Body of pancreas (tissue), 4 donors: ENCODE data around the gene IFITM10.

Source experiments
- POLR2A ChIP-seq, 3 donors: fragments of 450-650 bp; IDR thresholded peaks; one replicate each; pipeline ENCODE4 v1.6.1; 2016; ENCODE audit warnings: antibody characterized with exemption in 3 of 3, mild to moderate bottlenecking in 2 of 3
- TF ChIP-seq, protein P1 (sequence below), 7 experiments: fragments of 450-650 bp in 4 of 7; fragments of 200-600 bp in 3 of 7; sonication (generic) in 3 of 7; IDR thresholded peaks; one replicate each; pipeline ENCODE4 v1.5.1; 2016 to 2019; ENCODE audit warnings: antibody characterized with exemption in 7 of 7

GRCh38 chr11:1749395-1750351, 722 bp downstream of the IFITM10 start:
- TF ChIP-seq, protein P1, sequence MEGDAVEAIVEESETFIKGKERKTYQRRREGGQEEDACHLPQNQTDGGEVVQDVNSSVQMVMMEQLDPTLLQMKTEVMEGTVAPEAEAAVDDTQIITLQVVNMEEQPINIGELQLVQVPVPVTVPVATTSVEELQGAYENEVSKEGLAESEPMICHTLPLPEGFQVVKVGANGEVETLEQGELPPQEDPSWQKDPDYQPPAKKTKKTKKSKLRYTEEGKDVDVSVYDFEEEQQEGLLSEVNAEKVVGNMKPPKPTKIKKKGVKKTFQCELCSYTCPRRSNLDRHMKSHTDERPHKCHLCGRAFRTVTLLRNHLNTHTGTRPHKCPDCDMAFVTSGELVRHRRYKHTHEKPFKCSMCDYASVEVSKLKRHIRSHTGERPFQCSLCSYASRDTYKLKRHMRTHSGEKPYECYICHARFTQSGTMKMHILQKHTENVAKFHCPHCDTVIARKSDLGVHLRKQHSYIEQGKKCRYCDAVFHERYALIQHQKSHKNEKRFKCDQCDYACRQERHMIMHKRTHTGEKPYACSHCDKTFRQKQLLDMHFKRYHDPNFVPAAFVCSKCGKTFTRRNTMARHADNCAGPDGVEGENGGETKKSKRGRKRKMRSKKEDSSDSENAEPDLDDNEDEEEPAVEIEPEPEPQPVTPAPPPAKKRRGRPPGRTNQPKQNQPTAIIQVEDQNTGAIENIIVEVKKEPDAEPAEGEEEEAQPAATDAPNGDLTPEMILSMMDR (IDR thresholded peaks at IDR 0.05): no peak
- TF ChIP-seq POLR2A (IDR thresholded peaks at IDR 0.05): no peak
